Effector memory CD4-positive, alpha-beta T cell (primary cell): ENCODE results near the gene LGALS7.
A peak's percentile ranks its signal among the peaks of the same experiment; 100 is the strongest.
"Not testable (repeated sequence)": the region's sequence is repeated elsewhere in the genome, so short reads cannot be mapped to it uniquely, and the experiment has no call there.

ENCODE experiments used
- DNase-seq, 3 donors: peaks; one replicate each; pipeline ENCODE4 v3.0.0-alpha.2; 2020
- H3K27ac ChIP-seq: 2 replicates; pipeline ENCODE4 v1.7.0; 2013; ENCODE audit warnings: mild to moderate bottlenecking, low read length, moderate library complexity; ENCODE audit not compliant: insufficient read depth, poor library complexity, severe bottlenecking
- H3K27me3 ChIP-seq: replicated peaks from 2 replicates; pipeline ENCODE4 v1.7.0; 2013; ENCODE audit warnings: mild to moderate bottlenecking, low read length; ENCODE audit not compliant: insufficient read depth, control insufficient read depth, poor library complexity, severe bottlenecking
- H3K36me3 ChIP-seq: 2 replicates; pipeline ENCODE4 v1.7.0; 2013; ENCODE audit warnings: mild to moderate bottlenecking, low read length, moderate library complexity; ENCODE audit not compliant: control insufficient read depth, insufficient read depth
- H3K4me1 ChIP-seq: 2 replicates; pipeline ENCODE4 v1.7.0; 2013; ENCODE audit warnings: low read length, mild to moderate bottlenecking; ENCODE audit not compliant: control insufficient read depth, insufficient read depth, poor library complexity, severe bottlenecking
- H3K4me3 ChIP-seq: 2 replicates; pipeline ENCODE4 v1.7.0; 2013; ENCODE audit warnings: low read length, low read depth, mild to moderate bottlenecking; ENCODE audit not compliant: insufficient read depth, poor library complexity, severe bottlenecking
- H3K9me3 ChIP-seq: 2 replicates; pipeline ENCODE4 v1.7.0; 2013; ENCODE audit warnings: mild to moderate bottlenecking, low read length, moderate library complexity; ENCODE audit not compliant: control insufficient read depth

The LGALS7 gene

GRCh38 chr19:38774181-38774950 is 1.0 kb upstream of the LGALS7 start:
- H3K4me1 ChIP-seq, result no peaks in the 10 kb centered on the region
- no peak overlapping the region for H3K4me3 ChIP-seq
- H3K27me3 ChIP-seq, result no peaks in the 10 kb centered on the region
- no peaks in the 10 kb centered on the region for H3K36me3 ChIP-seq
- H3K9me3 ChIP-seq, result no peaks in the 10 kb centered on the region
- no peak overlapping the region for H3K27ac ChIP-seq
- DNase-seq, result no peak

GRCh38 chr19:38771569-38771968 is 1.7 kb downstream of the LGALS7 start:
- H3K27ac ChIP-seq, H3K27me3 ChIP-seq, H3K4me3 ChIP-seq, H3K36me3 ChIP-seq, DNase-seq, H3K9me3 ChIP-seq, H3K4me1 ChIP-seq: not testable (repeated sequence)

- not testable (repeated sequence) for H3K27me3 ChIP-seq, DNase-seq, H3K4me3 ChIP-seq, H3K9me3 ChIP-seq, H3K4me1 ChIP-seq, H3K36me3 ChIP-seq, H3K27ac ChIP-seq
These were observed 2.4 kb downstream of the LGALS7 start for GRCh38 chr19:38770949-38771275.

- not testable (repeated sequence) for H3K4me1 ChIP-seq, H3K9me3 ChIP-seq, H3K27me3 ChIP-seq, H3K36me3 ChIP-seq, DNase-seq
- Histone ChIP-seq H3K4me3 (peak overlapping the region; percentile 32), H3K27ac (peak overlapping the region; percentile 50)
These were observed 2.9 kb downstream of the LGALS7 start for GRCh38 chr19:38770228-38770948.

GRCh38 chr19:38769635-38770211 is 3.6 kb downstream of the LGALS7 start:
- peak; percentile 74 to 88 (median 74) for DNase-seq
- Histone ChIP-seq H3K27me3 (no peaks in the 10 kb centered on the region), H3K4me1 (no peaks in the 10 kb centered on the region), H3K27ac (peak overlapping the region; percentile 50), H3K4me3 (peak overlapping the region; percentile 32), H3K36me3 (no peaks in the 10 kb centered on the region), H3K9me3 (no peaks in the 10 kb centered on the region)

GRCh38 chr19:38766276-38767047 is 6.9 kb downstream of the LGALS7 start:
- no peaks in the 10 kb centered on the region for H3K4me1 ChIP-seq
- H3K27me3 ChIP-seq, result no peaks in the 10 kb centered on the region
- DNase-seq, result no peak
- no peaks in the 10 kb centered on the region for H3K9me3 ChIP-seq
- H3K27ac ChIP-seq, result no peak overlapping the region
- no peaks in the 10 kb centered on the region for H3K36me3 ChIP-seq
- no peak overlapping the region for H3K4me3 ChIP-seq

GRCh38 chr19:38765214-38765613 is 8.1 kb downstream of the LGALS7 start:
- H3K27ac ChIP-seq, result no peak overlapping the region
- no peak for DNase-seq
- no peaks in the 10 kb centered on the region for H3K9me3 ChIP-seq
- no peaks in the 10 kb centered on the region for H3K36me3 ChIP-seq
- no peaks in the 10 kb centered on the region for H3K27me3 ChIP-seq
- no peak overlapping the region for H3K4me3 ChIP-seq
- H3K4me1 ChIP-seq, result no peaks in the 10 kb centered on the region

- no peak for DNase-seq
- Histone ChIP-seq H3K27ac (no peak overlapping the region), H3K9me3 (no peaks in the 10 kb centered on the region), H3K27me3 (no peaks in the 10 kb centered on the region), H3K36me3 (no peaks in the 10 kb centered on the region), H3K4me3 (no peak overlapping the region), H3K4me1 (no peaks in the 10 kb centered on the region)
These were observed 9.5 kb downstream of the LGALS7 start for GRCh38 chr19:38763795-38764220.

- H3K27ac ChIP-seq, H3K4me1 ChIP-seq, H3K36me3 ChIP-seq, H3K9me3 ChIP-seq, DNase-seq, H3K4me3 ChIP-seq, H3K27me3 ChIP-seq: not testable (repeated sequence)
These were observed 11.4 kb downstream of the LGALS7 start for GRCh38 chr19:38761884-38762389.
